ENCODE measurements around the gene STK39.

- TF ChIP-seq GATA2 (IDR thresholded peaks at IDR 0.05; ENCODE audit: low read depth, low read length) (no peak), GATA3 (IDR thresholded peaks at IDR 0.05; ENCODE audit: low read depth, low read length) (no peak)
Observed at GRCh38 chr2:168172071-168172470, 75.3 kb downstream of the STK39 start.

Data from SH-SY5Y (cell line).